GM12878 (cell line): Measurements from ENCODE around the gene KDM6A. TPM values are rescaled to one million over a fixed set of nuclear protein-coding genes. Genes with fewer than 3 reads are reported as not detected.
A peak's percentile ranks its signal among the peaks of the same experiment; 100 is the strongest.

Experiments
- BHLHE40 ChIP-seq, 2 experiments: fragments of 450-650 bp in 1 of 2; IDR thresholded peaks; 2 replicates each; pipeline ENCODE4 v1.6.1; 2011 to 2017; ENCODE audit warnings: low read depth in 2 of 2, borderline replicate concordance in 1 of 2, improper control_type of control experiment in 1 of 2, low read length in 1 of 2, mild to moderate bottlenecking in 1 of 2
- CBX5 ChIP-seq: sonication (generic); IDR thresholded peaks from 2 replicates; pipeline ENCODE4 v1.6.1; 2016; ENCODE audit warnings: low read depth, moderate library complexity, mild to moderate bottlenecking, inconsistent platforms
- CREM ChIP-seq: IDR thresholded peaks from 2 replicates; pipeline ENCODE4 v1.6.1; 2014; ENCODE audit warnings: antibody characterized with exemption, low read depth
- DPF2 ChIP-seq: fragments of 450-650 bp; IDR thresholded peaks from 2 replicates; pipeline ENCODE4 v1.6.1; 2017; ENCODE audit warnings: mild to moderate bottlenecking
- E2F8 ChIP-seq: fragments of 450-650 bp; IDR thresholded peaks from 2 replicates; pipeline ENCODE4 v1.6.1; 2018; ENCODE audit warnings: mild to moderate bottlenecking, low read depth, moderate library complexity; ENCODE audit not compliant: partially characterized antibody
- HCFC1 ChIP-seq: fragments of 150-350 bp; IDR thresholded peaks from 2 replicates; pipeline ENCODE4 v1.6.1; 2014; ENCODE audit warnings: low read length
- HDAC2 ChIP-seq: fragments of 200-600 bp; sonication (generic); IDR thresholded peaks from 2 replicates; pipeline ENCODE4 v1.6.1; 2017
- MXI1 ChIP-seq: fragments of 150-350 bp; IDR thresholded peaks from 2 replicates; pipeline ENCODE4 v1.6.1; 2011; ENCODE audit warnings: low read depth, mild to moderate bottlenecking, inconsistent platforms, low read length, improper control_type of control experiment
- MYC ChIP-seq: IDR thresholded peaks from 2 replicates; pipeline ENCODE4 v1.6.1; 2011; ENCODE audit warnings: mild to moderate bottlenecking, low read length, moderate library complexity, inconsistent platforms; ENCODE audit not compliant: insufficient read depth, insufficient replicate concordance, insufficient read length, severe bottlenecking
- NFYB ChIP-seq: IDR thresholded peaks from 2 replicates; pipeline ENCODE4 v1.6.1; 2011; ENCODE audit warnings: low read depth, mild to moderate bottlenecking, low read length, improper control_type of control experiment, moderate library complexity; ENCODE audit not compliant: insufficient read depth
- POU2F2 ChIP-seq: IDR thresholded peaks from 3 replicates; pipeline ENCODE4 v1.6.1; 2011; ENCODE audit warnings: low read depth, mild to moderate bottlenecking, low read length, borderline replicate concordance
- RAD51 ChIP-seq: fragments of 450-650 bp; IDR thresholded peaks from 2 replicates; pipeline ENCODE4 v1.6.1; 2016; ENCODE audit warnings: moderate library complexity, mild to moderate bottlenecking, inconsistent platforms
- REST ChIP-seq: IDR thresholded peaks from 2 replicates; pipeline ENCODE4 v1.6.1; 2012; ENCODE audit warnings: mild to moderate bottlenecking, low read depth, low read length
- SMAD5 ChIP-seq: IDR thresholded peaks from 2 replicates; pipeline ENCODE4 v1.6.1; 2016; ENCODE audit warnings: antibody characterized with exemption, low read depth
- SMC3 ChIP-seq: IDR thresholded peaks from 2 replicates; pipeline ENCODE4 v1.6.1; 2011; ENCODE audit warnings: low read length, improper control_type of control experiment, borderline replicate concordance
- SRF ChIP-seq, 2 experiments: IDR thresholded peaks; 2 replicates each; pipeline ENCODE4 v1.6.1; 2011; ENCODE audit warnings: low read depth in 2 of 2, low read length in 2 of 2, mild to moderate bottlenecking in 1 of 2, moderate library complexity in 1 of 2
- TCF7 ChIP-seq: IDR thresholded peaks from 2 replicates; pipeline ENCODE4 v1.6.1; 2014; ENCODE audit warnings: antibody characterized with exemption, borderline replicate concordance
- YY1 ChIP-seq: IDR thresholded peaks from 2 replicates; pipeline ENCODE4 v1.6.1; 2011; ENCODE audit warnings: low read depth, mild to moderate bottlenecking, low read length
- ZBTB11 ChIP-seq: fragments of 450-650 bp; formaldehyde crosslinking; IDR thresholded peaks from 2 replicates; pipeline ENCODE4 v1.5.0; 2022; ENCODE audit warnings: mild to moderate bottlenecking, missing genetic modification characterization
- polyA plus RNA-seq, 11 experiments: library from polyadenylated mRNA; depleted of rRNA in 4 of 11; unstranded in 6 of 11; stranded (reverse) in 5 of 11; fragments of >200 nt; fragmentation: Nextera tagmentation in 4 of 11; fragmentation: Illumina TruSeq in 1 of 11; extraction: Ambion mirVana in 4 of 11; extraction: Trizol in 1 of 11; gene quantifications; 1 replicate in 1 of 11; 2 replicates in 10 of 11; pipeline versions ENCODE4 v1.2.1 to v1.2.3, GENCODE V29; 2011 to 2016; ENCODE audit warnings: inconsistent platforms in 2 of 11, missing spikeins in 2 of 11, low read depth in 1 of 11
- total RNA-seq, 4 experiments: library from RNA; depleted of rRNA in 3 of 4; stranded (reverse); fragments of >200 nt in 3 of 4; fragmentation: Illumina TruSeq in 1 of 4; extraction: Trizol in 1 of 4; gene quantifications; 2 replicates each; pipeline versions ENCODE4 v1.2.1 to v1.2.3, GENCODE V29; 2013 to 2021
- TF ChIP-seq, protein P1 (sequence below): fragments of 450-650 bp; IDR thresholded peaks from 2 replicates; pipeline ENCODE4 v1.6.1; 2016; ENCODE audit warnings: mild to moderate bottlenecking

The KDM6A gene
- total and polyA plus RNA-seq, 10 of the 15 experiments (the other 5 are each of a cell fraction or from before 2014, with no cell fraction given) = 7.9 to 29.0 (median 20.4) TPM

- TF ChIP-seq E2F8 (no peak), REST (0 out of 2 replicates have a peak, but pooled peaks have one; percentile 9), SMC3 (peak; percentile 13; the same call in 1 of the 2 replicates), HCFC1 (peak; percentile 57), CREM (peak; percentile 96), ZBTB11 (CRISPR knock-in tag) (no peak), SRF (IDR thresholded peaks at IDR 0.05; ENCODE audit: low read depth in 2 of 2, low read length in 2 of 2) (no peak), YY1 (peak; percentile 43; the same call in 1 of the 2 replicates), HDAC2 (no peak), RAD51 (peak; percentile 93), NFYB (peak; percentile 88), CBX5 (0 out of 2 replicates have a peak, but pooled peaks have one; percentile 6), TCF7 (no peak), MYC (peak; percentile 32), MXI1 (no peak), DPF2 (peak; percentile 89), BHLHE40 (IDR thresholded peaks at IDR 0.05; ENCODE audit: borderline replicate concordance in 1 of 2, low read depth in 2 of 2, low read length in 1 of 2) (peak; percentile 62 to 95; a peak in 3 of 4 replicates), SMAD5 (0 out of 2 replicates have a peak, but pooled peaks have one; percentile 56), POU2F2 (no peak)
- TF ChIP-seq, protein P1, sequence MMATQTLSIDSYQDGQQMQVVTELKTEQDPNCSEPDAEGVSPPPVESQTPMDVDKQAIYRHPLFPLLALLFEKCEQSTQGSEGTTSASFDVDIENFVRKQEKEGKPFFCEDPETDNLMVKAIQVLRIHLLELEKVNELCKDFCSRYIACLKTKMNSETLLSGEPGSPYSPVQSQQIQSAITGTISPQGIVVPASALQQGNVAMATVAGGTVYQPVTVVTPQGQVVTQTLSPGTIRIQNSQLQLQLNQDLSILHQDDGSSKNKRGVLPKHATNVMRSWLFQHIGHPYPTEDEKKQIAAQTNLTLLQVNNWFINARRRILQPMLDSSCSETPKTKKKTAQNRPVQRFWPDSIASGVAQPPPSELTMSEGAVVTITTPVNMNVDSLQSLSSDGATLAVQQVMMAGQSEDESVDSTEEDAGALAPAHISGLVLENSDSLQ = peak; percentile 99
Observed at GRCh38 chrX:44872821-44873414, at the start of gene KDM6A (continued).
